ENCODE data around the gene RCAN2. TPM values are rescaled to one million over a fixed set of nuclear protein-coding genes. Genes with fewer than 3 reads are reported as not detected.

The RCAN2 gene
- total and polyA plus RNA-seq, 2 donors (not counting 3 experiments of a cell fraction or from before 2014, with no cell fraction given), result 0.07 to 0.33 TPM

DNA sequence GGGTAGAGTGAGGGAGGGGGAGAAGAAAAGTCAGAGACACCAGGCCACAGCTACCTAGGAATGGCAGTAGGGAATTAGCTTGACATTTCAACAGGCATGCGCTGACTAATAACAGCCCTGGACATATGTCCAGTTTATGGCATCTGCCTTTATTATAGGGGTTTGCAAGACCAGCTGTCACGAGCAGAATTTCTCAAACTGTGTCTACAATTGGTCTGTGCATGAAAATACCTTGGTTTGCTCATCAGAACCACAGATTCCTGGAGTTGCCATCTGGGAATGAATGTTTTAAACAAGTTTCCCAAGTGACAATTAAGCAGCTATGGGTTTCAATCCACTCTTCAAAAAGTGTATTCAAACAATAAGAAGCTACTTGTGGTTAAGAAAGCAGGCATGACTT lies 210.1 kb downstream of the RCAN2 start:
- H3K79me2 ChIP-seq (ENCODE audit: control insufficient read depth, insufficient read depth, low read length), result no peaks in the 10 kb centered on the region
- no TSS peak for BruUV-seq (replicated peaks)
- intact Hi-C loops (cut with micrococcal nuclease), result no loop called here

More for the DNA sequence above, 210.1 kb downstream of the RCAN2 start:
- ChIA-PET CTCF (no interaction called here), POLR2A (no interaction called here)
- H3K4me1 ChIP-seq (ENCODE audit: control insufficient read depth, extremely low read depth, insufficient read depth, low read length), result no peaks in the 10 kb centered on the region
- no peaks in the 10 kb centered on the region for H4K20me1 ChIP-seq (replicated peaks; ENCODE audit: control insufficient read depth, extremely low read depth, insufficient read depth, low read length)
- dilution Hi-C loops (cut with MboI; ENCODE audit: extremely low pct_ligation_motif_present, low sequenced_read_pairs), result no loop called here
- no peak overlapping the region for H3K4me3 ChIP-seq (replicated peaks in 1 of 3; ENCODE audit: insufficient read depth in 1 of 3, low read depth in 1 of 3, low read length in 3 of 3)
- no peak overlapping the region for H3K9ac ChIP-seq (replicated peaks; ENCODE audit: extremely low read depth, insufficient read depth, low read length)
- no peak overlapping the region for H3K27ac ChIP-seq (ENCODE audit: insufficient read depth, low read depth, low read length)
- TF ChIP-seq MYC (IDR thresholded peaks at IDR 0.05; ENCODE audit: low read depth, low read length), result no peak
- no peak for TF ChIP-seq MAX (IDR thresholded peaks at IDR 0.05; ENCODE audit: insufficient read depth, insufficient read length)
- no peak for TF ChIP-seq POLR2A (IDR thresholded peaks at IDR 0.05; ENCODE audit: low read depth, low read length)
- no peak for TF ChIP-seq POLR2AphosphoS5 (IDR thresholded peaks at IDR 0.05; ENCODE audit: insufficient read depth, low read depth, low read length)
- no peak for TF ChIP-seq CTCF (IDR thresholded peaks at IDR 0.05; ENCODE audit: extremely low read depth in 1 of 2, insufficient read depth in 1 of 2, low read depth in 1 of 2, low read length in 2 of 2)
- TF ChIP-seq FOS (IDR thresholded peaks at IDR 0.05; ENCODE audit: borderline replicate concordance, insufficient read depth, low read length), result no peak
- TF ChIP-seq GATA2 (IDR thresholded peaks at IDR 0.05; ENCODE audit: insufficient read depth, insufficient read length, low read depth, low read length), result no peak
- no peak for TF ChIP-seq EZH2 (IDR thresholded peaks at IDR 0.05; ENCODE audit: borderline replicate concordance, low read depth, low read length, severe bottlenecking)
- no peak for TF ChIP-seq JUN (IDR thresholded peaks at IDR 0.05; ENCODE audit: borderline replicate concordance, insufficient read depth, insufficient read length, low read depth)
- no peaks in the 10 kb centered on the region for H3K9me1 ChIP-seq (replicated peaks; ENCODE audit: control insufficient read depth, extremely low read depth, insufficient read depth, low read length)
- no peaks in the 10 kb centered on the region for H3K9me3 ChIP-seq (replicated peaks; ENCODE audit: control insufficient read depth, insufficient read depth, low read length)
- DNase-seq (ENCODE audit: low read depth, low spot score) (no peak), FAIRE-seq (no peak)
- no peak overlapping the region for H3K4me2 ChIP-seq (ENCODE audit: insufficient read depth, low read length)
- no peak overlapping the region for H2AFZ ChIP-seq (ENCODE audit: low read depth, low read length)
- peaks cover 8 to 11% of the 10 kb centered on the region in 2 experiments for H3K27me3 ChIP-seq (ENCODE audit: control insufficient read depth in 2 of 2, insufficient read depth in 2 of 2, low read length in 2 of 2)
- no peaks in the 10 kb centered on the region for H3K36me3 ChIP-seq (ENCODE audit: control insufficient read depth in 2 of 2, extremely low read depth in 1 of 2, insufficient read depth in 2 of 2, low read length in 2 of 2)
